Measurements from ENCODE around the gene SALL1.

The SALL1 gene

GRCh38 chr16:51150888-51151320 lies at the start of gene SALL1:
TSS of gene SALL1 (minus strand) at chr16:51151270. CDS start at chr16:51151241, 29 bp downstream.
- in situ Hi-C loops (cut with MboI; ENCODE audit: low sequenced_read_pairs, unreplicated experiment), result no loop called here
- no peak for TF ChIP-seq CTCF (IDR thresholded peaks at IDR 0.05; ENCODE audit: borderline replicate concordance, control extremely low read depth, extremely low read depth, insufficient read depth, missing control alignments)
- no peak for DNase-seq (ENCODE audit: low spot score)

- in situ Hi-C loops (cut with MboI; ENCODE audit: low sequenced_read_pairs, unreplicated experiment), result no loop called here
Measured at GRCh38 chr16:51200793-51201192, 49.7 kb upstream of the SALL1 start.

GRCh38 chr16:51197953-51198748 lies 47.1 kb upstream of the SALL1 start:
- DNase-seq (ENCODE audit: low spot score), result no peak
- no peak for TF ChIP-seq CTCF (IDR thresholded peaks at IDR 0.05; ENCODE audit: borderline replicate concordance, control extremely low read depth, extremely low read depth, insufficient read depth, missing control alignments)
- in situ Hi-C loops (cut with MboI; ENCODE audit: low sequenced_read_pairs, unreplicated experiment), result no loop called here

More at GRCh38 chr16:51200793-51201192, 49.7 kb upstream of the SALL1 start:
- no peak for DNase-seq (ENCODE audit: low spot score)
- TF ChIP-seq CTCF (IDR thresholded peaks at IDR 0.05; ENCODE audit: borderline replicate concordance, control extremely low read depth, extremely low read depth, insufficient read depth, missing control alignments), result no peak

- in situ Hi-C loops (cut with MboI; ENCODE audit: low sequenced_read_pairs, unreplicated experiment), result no loop called here
- no peak for TF ChIP-seq CTCF (IDR thresholded peaks at IDR 0.05; ENCODE audit: borderline replicate concordance, control extremely low read depth, extremely low read depth, insufficient read depth, missing control alignments)
- DNase-seq (ENCODE audit: low spot score), result no peak
Measured at GRCh38 chr16:51193879-51194278, 42.8 kb upstream of the SALL1 start.

GRCh38 chr16:51184702-51185433 lies 33.8 kb upstream of the SALL1 start:
- no peak for TF ChIP-seq CTCF (IDR thresholded peaks at IDR 0.05; ENCODE audit: borderline replicate concordance, control extremely low read depth, extremely low read depth, insufficient read depth, missing control alignments)
- in situ Hi-C loops (cut with MboI; ENCODE audit: low sequenced_read_pairs, unreplicated experiment), result no loop called here
- no peak for DNase-seq (ENCODE audit: low spot score)

GRCh38 chr16:51181503-51181811 lies 30.4 kb upstream of the SALL1 start:
- in situ Hi-C loops (cut with MboI; ENCODE audit: low sequenced_read_pairs, unreplicated experiment), result no loop called here
- TF ChIP-seq CTCF (IDR thresholded peaks at IDR 0.05; ENCODE audit: borderline replicate concordance, control extremely low read depth, extremely low read depth, insufficient read depth, missing control alignments), result no peak
- no peak for DNase-seq (ENCODE audit: low spot score)

Measured in GM13976 (cell line).